Large intestine (tissue), 3 donors: Measurements from ENCODE around the gene HTR3B. TPM values are rescaled to one million over a fixed set of nuclear protein-coding genes. Genes with fewer than 3 reads are reported as not detected.

Experiments
- DNase-seq, 2 donors: peaks; one replicate each; pipeline versions ENCODE4 v3.0.0 to v3.0.0-alpha.2; 2013
- H3K27ac ChIP-seq: one replicate; pipeline ENCODE4 v1.5.1; 2013; ENCODE audit warnings: low read length
- H3K27me3 ChIP-seq: 2 replicates; pipeline ENCODE4 v1.6.1; 2013; ENCODE audit warnings: low read length; ENCODE audit not compliant: control insufficient read depth, insufficient read depth
- H3K36me3 ChIP-seq: 2 replicates; pipeline ENCODE4 v1.6.1; 2013; ENCODE audit warnings: low read length; ENCODE audit not compliant: control insufficient read depth, insufficient read depth
- H3K4me1 ChIP-seq: one replicate; pipeline ENCODE4 v1.6.1; 2013; ENCODE audit warnings: low read length; ENCODE audit not compliant: control insufficient read depth, insufficient read depth
- H3K4me3 ChIP-seq: one replicate; pipeline ENCODE4 v1.5.1; 2013; ENCODE audit warnings: low read length
- H3K9me3 ChIP-seq: one replicate; pipeline ENCODE4 v1.6.1; 2013; ENCODE audit warnings: mild to moderate bottlenecking, low read depth, low read length, moderate library complexity; ENCODE audit not compliant: control insufficient read depth
- WGBS: methylation state at CpG from one replicate; pipeline ENCODE4 v1.1.5; 2013; ENCODE audit warnings: low lambda C conversion rate; ENCODE audit not compliant: insufficient coverage; 5-methylcytosine and 5-hydroxymethylcytosine counted together
- polyA plus RNA-seq: library from polyadenylated mRNA; unstranded; fragments of 120-200 nt; gene quantifications from one replicate; pipeline ENCODE4 v1.2.1, GENCODE V29; 2013

Gene HTR3B
- polyA plus RNA-seq, 1 donor: 0.34 TPM

DNA sequence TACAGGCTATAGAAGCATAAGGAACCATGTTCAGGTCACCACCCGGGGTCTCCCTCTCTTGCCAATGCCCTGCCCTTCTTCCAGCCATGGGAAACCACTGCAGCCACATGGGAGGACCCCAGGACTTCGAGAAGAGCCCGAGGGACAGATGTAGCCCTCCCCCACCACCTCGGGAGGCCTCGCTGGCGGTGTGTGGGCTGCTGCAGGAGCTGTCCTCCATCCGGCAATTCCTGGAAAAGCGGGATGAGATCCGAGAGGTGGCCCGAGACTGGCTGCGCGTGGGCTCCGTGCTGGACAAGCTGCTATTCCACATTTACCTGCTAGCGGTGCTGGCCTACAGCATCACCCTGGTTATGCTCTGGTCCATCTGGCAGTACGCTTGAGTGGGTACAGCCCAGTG, 84.8 kb downstream of the HTR3B start:
- WGBS: no CpG with 5 or more reads among the region's 15 CpGs
- Histone ChIP-seq H3K27ac (no peak overlapping the region), H3K4me3 (no peak overlapping the region)

GRCh38 chr11:113989916-113990315, 85.3 kb downstream of the HTR3B start:
- H3K36me3 ChIP-seq: no peaks in the 10 kb centered on the region
- peaks cover 3% of the 10 kb centered on the region for H3K9me3 ChIP-seq
- no peak overlapping the region for H3K27ac ChIP-seq
- peaks cover 18% of the 10 kb centered on the region for H3K27me3 ChIP-seq
- WGBS: 40% methylated on average over 1 of the region's 2 CpGs
- DNase-seq: peak; percentile 16 to 42
- no peaks in the 10 kb centered on the region for H3K4me1 ChIP-seq
- no peak overlapping the region for H3K4me3 ChIP-seq

More for the DNA sequence above, 84.8 kb downstream of the HTR3B start:
- no peaks in the 10 kb centered on the region for H3K4me1 ChIP-seq
- H3K36me3 ChIP-seq: no peaks in the 10 kb centered on the region
- DNase-seq: no peak
- H3K9me3 ChIP-seq: peaks cover 3% of the 10 kb centered on the region
- peaks cover 18% of the 10 kb centered on the region for H3K27me3 ChIP-seq

GRCh38 chr11:113991170-113991569, 86.6 kb downstream of the HTR3B start:
- peak in 1 of 2 donors; percentile 20 for DNase-seq
- H3K4me1 ChIP-seq: no peaks in the 10 kb centered on the region

DNA sequence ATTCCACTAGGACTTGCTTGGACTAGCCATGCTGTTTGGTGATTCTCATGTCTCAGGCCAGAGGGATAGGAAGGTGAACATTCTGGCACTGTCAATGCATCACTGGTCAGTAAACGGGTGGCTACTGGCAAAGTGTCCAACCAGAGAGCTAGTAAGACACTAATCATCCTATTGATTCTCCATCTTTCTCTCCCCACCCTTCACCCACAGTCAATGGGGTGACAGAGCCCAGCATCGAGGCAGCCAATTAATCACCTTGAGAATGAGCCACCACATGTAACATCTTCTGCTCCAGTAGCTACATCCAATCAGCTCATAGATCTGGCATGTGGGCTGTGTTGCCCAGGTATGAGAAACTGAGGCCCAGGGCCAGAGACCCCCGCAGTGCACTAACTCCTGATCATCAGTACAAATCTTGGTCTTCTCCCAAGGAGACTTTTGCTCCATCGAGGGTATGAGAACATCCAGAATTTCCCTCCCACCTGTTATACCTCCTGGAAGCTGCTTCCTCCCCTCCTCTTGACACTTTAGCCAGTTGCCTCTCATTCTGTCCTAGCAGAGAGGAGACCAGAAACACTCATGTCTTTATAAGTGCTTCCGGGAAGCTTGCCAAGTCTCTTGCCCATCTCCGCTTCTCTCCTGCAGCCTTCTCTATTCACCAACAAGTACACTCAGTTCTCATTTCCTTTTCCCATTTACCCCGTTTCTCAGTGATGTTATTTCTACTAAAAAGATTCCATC, 87.3 kb downstream of the HTR3B start:
- Histone ChIP-seq H3K27me3 (peaks cover 13% of the 10 kb centered on the region), H3K9me3 (peaks cover 3% of the 10 kb centered on the region), H3K4me1 (no peaks in the 10 kb centered on the region), H3K36me3 (no peaks in the 10 kb centered on the region), H3K27ac (no peak overlapping the region), H3K4me3 (no peak overlapping the region)
- DNase-seq: no peak
- WGBS: 90% methylated on average over 2 of the region's 7 CpGs

More at GRCh38 chr11:113991170-113991569, 86.6 kb downstream of the HTR3B start:
- Histone ChIP-seq H3K27me3 (peaks cover 16% of the 10 kb centered on the region), H3K9me3 (peaks cover 3% of the 10 kb centered on the region), H3K4me3 (no peak overlapping the region), H3K27ac (no peak overlapping the region), H3K36me3 (no peaks in the 10 kb centered on the region)
- no CpG with 5 or more reads among the region's 4 CpGs for WGBS

GRCh38 chr11:113992459-113993110, 88.0 kb downstream of the HTR3B start:
- no peak for DNase-seq
- no peaks in the 10 kb centered on the region for H3K4me1 ChIP-seq
- no peaks in the 10 kb centered on the region for H3K36me3 ChIP-seq
- peaks cover 16% of the 10 kb centered on the region for H3K27me3 ChIP-seq
- H3K27ac ChIP-seq: no peak overlapping the region
- H3K4me3 ChIP-seq: no peak overlapping the region
- no CpG with 5 or more reads among the region's 7 CpGs for WGBS
- H3K9me3 ChIP-seq: peaks cover 3% of the 10 kb centered on the region

DNA sequence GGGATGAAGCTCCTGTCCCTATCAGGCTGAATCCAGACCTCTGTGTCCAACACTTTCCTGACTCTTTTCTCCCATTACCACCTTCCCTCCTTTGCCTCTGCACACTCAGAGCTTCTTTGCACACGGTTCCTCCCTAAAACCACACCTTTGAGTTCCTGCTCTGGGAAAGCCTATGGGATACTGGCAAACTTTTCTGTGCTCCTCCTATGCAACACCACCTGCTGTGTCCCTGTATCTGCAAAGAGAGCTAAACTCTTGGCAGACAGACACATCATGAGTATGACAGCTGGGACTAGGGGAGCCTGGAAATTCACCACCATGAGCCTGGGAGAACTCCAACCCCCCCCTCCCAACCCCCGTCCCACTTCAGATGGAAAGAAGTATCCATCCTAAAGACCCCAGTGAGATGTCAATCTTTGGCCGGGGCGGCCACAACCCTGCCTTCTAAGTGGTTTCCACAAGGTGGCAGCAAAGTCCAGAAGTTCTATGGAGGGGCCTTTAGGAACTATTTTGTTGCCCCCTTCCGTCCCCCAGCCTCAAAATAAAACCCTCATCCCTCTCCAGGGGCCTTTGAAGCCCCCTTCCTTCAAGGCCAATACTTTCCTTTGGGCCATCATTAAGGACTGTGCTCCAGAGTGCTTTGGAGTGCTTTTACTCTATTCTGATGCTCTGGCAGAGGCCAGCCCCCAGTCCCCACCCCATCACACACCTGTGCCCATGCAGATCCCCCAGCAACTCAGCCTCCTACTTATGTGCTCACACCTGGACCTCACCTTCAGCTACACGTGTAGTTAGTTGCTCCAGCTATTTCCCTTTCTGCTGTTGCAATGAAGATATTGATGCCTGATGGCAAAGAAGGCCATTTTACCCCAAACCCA, 89.7 kb downstream of the HTR3B start:
- no peak overlapping the region for H3K4me3 ChIP-seq
- no peaks in the 10 kb centered on the region for H3K4me1 ChIP-seq
- H3K36me3 ChIP-seq: no peaks in the 10 kb centered on the region
- WGBS: no CpG with 5 or more reads among the region's 6 CpGs
- peaks cover 21% of the 10 kb centered on the region for H3K27me3 ChIP-seq
- H3K27ac ChIP-seq: no peak overlapping the region
- no peak for DNase-seq
- peaks cover 2% of the 10 kb centered on the region for H3K9me3 ChIP-seq

Other genes with a start within 250 kb of the HTR3B start
- 0.75 TPM for gene TMPRSS5, start 198.5 kb upstream of the HTR3B start, polyA plus RNA-seq
- 14.7 TPM for gene ZW10, start 131.1 kb upstream of the HTR3B start, polyA plus RNA-seq
- gene CLDN25, start 125.0 kb upstream of the HTR3B start, polyA plus RNA-seq: not detected
- gene USP28, start 29.2 kb upstream of the HTR3B start, polyA plus RNA-seq: 35.6 TPM
- gene HTR3A, start 70.3 kb downstream of the HTR3B start, polyA plus RNA-seq: 2.1 TPM
- gene ZBTB16, start 154.9 kb downstream of the HTR3B start, polyA plus RNA-seq: 2.8 TPM